GM19463 (cell line): ENCODE data around the gene GASK1A.
"Not testable (repeated sequence)": the region's sequence is repeated elsewhere in the genome, so short reads cannot be mapped to it uniquely, and the experiment has no call there.

Experiments used
- ATAC-seq: cut with Tn5 transposase; IDR thresholded peaks from one replicate; pipeline ENCODE4 v1.9.1; 2021; ENCODE audit warnings: mild to moderate bottlenecking, moderate library complexity; ENCODE audit not compliant: unreplicated experiment

Gene GASK1A

GRCh38 chr3:43030162-43030935 is 51.2 kb downstream of the GASK1A start:
- ATAC-seq: no peak

- ATAC-seq: no peak
Observed at GRCh38 chr3:43031485-43031884, 52.4 kb downstream of the GASK1A start.

GRCh38 chr3:43031889-43032545 is 52.9 kb downstream of the GASK1A start:
- ATAC-seq: no peak

GRCh38 chr3:43032646-43033628 is 53.8 kb downstream of the GASK1A start:
- ATAC-seq: no peak

GRCh38 chr3:43034200-43034599 is 55.1 kb downstream of the GASK1A start:
- no peak for ATAC-seq

DNA sequence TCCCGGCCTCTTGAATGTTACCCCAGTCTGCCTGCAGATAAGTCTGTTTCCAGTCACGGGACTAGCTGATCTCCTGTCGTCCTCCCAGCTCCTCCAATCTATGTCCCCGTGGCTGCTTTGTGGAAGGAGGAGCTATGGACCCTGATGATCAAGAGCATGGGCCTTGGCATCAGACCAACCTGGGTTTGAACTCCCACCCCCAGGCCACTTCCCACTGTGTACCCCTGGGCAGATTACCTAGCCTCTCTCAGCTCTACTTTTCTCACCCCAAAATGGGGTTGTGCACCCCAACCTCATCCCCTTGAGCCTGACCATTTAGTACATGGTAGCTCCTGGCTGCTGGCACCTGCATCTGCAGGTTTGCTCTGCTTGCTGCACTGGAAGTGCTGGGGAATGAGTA is 55.8 kb downstream of the GASK1A start:
- no peak for ATAC-seq

GRCh38 chr3:43035801-43036365 is 56.8 kb downstream of the GASK1A start:
- no peak for ATAC-seq

- peak; percentile 64 for ATAC-seq
Observed at GRCh38 chr3:43036621-43037423, 57.7 kb downstream of the GASK1A start.

DNA sequence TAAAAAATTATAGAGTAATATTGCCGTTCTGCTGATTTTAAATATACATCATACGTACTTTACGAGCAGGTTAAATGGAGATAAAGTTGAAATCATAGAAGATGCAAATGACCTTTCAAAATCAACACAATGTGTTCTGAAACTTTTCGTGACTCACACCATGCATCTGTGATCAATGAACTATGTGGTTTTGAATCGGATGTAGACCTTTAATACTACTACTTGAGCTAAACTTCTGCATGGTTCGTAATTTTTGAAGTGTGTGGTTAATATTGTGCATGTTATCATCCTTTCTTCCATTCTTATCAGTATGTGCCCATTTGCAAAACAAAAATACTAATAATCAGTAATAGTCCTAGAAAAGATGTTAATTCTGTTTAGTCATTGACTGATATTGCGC is 58.9 kb downstream of the GASK1A start:
- ATAC-seq: no peak

DNA sequence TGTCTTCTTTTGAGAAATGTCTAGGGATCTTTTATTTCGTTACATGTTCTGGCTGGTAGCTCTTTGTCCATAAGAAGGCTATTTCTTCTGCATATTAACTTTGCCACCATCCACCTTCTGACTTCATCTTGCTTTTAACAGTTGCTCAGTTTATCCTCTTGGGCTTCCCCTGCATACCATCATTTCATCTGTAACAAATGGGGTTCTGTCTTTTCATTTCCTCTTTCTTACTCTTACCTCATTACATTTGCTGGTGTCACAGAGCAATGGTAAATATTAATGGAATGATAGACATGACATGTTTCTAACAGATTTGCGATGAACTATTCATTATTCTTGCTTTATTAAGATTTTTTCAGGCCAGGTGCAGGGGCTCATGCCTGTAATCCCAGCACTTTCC is 62.4 kb downstream of the GASK1A start:
- no peak for ATAC-seq

GRCh38 chr3:43043071-43043766 is 64.1 kb downstream of the GASK1A start:
- no peak for ATAC-seq

GRCh38 chr3:43043793-43044192 is 64.7 kb downstream of the GASK1A start:
- ATAC-seq: no peak

- ATAC-seq: not testable (repeated sequence)
Observed at GRCh38 chr3:43045079-43045478, 66.0 kb downstream of the GASK1A start.

- no peak for ATAC-seq
Observed at GRCh38 chr3:43046583-43046982, 67.5 kb downstream of the GASK1A start.

- ATAC-seq: no peak
Observed at GRCh38 chr3:43048470-43048869, 69.4 kb downstream of the GASK1A start.

GRCh38 chr3:43053291-43053690 is 74.2 kb downstream of the GASK1A start:
- no peak for ATAC-seq

- ATAC-seq: no peak
Observed at GRCh38 chr3:43054754-43055153, 75.6 kb downstream of the GASK1A start.

DNA sequence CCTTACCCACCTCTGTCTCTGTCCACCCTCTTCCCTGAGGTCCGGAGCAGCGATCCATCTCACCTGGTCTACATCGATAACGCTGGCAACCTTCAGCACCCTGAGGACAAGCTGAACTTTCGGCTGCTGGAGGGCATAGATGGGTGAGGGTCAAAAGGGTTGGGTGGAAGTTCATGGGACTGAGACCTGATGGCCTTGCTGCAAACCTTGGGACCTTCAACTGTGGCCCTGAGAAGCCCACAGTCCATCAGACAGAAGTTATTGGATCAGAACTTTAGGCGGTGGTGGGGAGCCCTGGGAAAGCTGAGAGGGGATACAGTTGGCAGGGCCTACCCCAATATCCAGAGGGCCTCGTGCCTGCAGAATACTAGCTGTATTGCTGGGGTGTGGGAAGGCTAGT is 76.3 kb downstream of the GASK1A start:
- ATAC-seq: no peak
